Measurements from ENCODE around the gene PPHLN1.

Gene PPHLN1

DNA sequence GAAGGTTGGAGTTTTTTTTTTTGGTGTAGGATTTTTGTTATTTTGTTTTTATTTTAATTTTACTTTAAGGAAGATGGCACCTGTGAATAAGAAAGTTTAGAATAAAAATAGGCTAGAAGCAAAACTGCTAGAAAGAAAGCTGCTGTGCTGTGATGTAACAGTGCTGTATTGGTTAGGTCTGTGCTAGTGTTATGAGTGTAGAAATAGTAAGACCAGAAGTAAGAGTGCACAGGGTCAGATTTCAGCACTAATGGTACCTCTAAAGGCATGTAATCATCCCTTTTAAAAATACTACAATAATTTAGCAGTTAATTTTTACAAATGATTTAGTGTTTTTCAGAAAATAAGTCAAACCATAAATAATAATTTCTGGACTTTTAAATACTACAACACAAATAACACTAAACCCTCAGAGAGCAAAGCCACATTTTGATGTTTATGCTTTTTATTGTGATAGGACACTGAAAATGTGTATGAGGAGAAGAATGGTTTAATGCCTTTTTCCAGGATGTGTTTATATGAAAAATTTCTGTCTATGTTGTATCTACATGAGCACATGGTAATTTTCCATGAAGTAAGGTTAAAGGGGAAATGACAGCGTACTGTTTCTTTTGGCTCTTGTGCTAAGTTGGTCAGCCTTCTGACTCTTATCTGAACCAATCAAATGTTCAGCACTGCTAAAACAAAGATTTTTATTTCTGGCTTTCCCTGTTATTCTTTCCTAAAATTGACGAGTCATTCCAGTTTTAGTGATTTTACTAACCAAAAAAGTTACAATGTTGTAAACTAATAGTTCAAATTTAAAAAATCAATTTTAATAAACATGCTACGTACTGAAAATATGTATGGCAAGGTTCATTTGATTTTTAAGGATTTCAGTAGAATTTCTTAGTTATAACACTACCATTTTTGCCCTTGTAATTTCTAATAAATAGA is 96.1 kb downstream of the PPHLN1 start:
- no peaks in the 10 kb centered on the region for H3K36me3 ChIP-seq (ENCODE audit: insufficient read depth, low read length)

DNA sequence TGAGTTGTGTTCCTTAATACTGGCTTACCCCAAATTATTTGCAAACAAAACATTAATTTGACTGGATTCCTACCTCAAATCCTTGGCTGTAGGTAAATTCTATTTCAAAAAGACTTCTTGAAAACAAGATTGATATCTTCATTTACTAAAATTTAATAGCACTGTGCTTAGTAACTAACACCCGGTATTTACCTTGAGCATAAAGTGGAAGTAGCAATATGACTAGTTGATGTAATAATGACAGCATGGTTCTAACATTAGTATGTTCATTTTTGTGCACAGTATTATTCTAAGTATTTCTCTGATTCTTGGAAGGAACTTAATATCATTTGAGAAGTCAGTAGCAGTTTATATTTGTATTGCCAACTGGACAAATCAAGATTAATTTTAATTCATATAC is 96.8 kb downstream of the PPHLN1 start:
- Histone ChIP-seq H3K9me3 (ENCODE audit: low read length) (no peaks in the 10 kb centered on the region), H3K27ac (ENCODE audit: low read depth, low read length) (no peak overlapping the region), H3K27me3 (ENCODE audit: control insufficient read depth in 1 of 2, insufficient read depth in 2 of 2, low read length in 2 of 2) (no peaks in the 10 kb centered on the region), H3K36me3 (ENCODE audit: insufficient read depth, low read length) (no peaks in the 10 kb centered on the region), H3K4me3 (ENCODE audit: low read depth in 1 of 2, low read length in 2 of 2) (no peak overlapping the region), H3K4me1 (ENCODE audit: insufficient read depth, low read length) (no peaks in the 10 kb centered on the region), H3K9ac (ENCODE audit: low read length) (no peak overlapping the region)

More for the DNA sequence above, 96.1 kb downstream of the PPHLN1 start:
- no peak overlapping the region for H3K4me3 ChIP-seq (ENCODE audit: low read depth in 1 of 2, low read length in 2 of 2)
- no peaks in the 10 kb centered on the region for H3K9me3 ChIP-seq (ENCODE audit: low read length)
- no peaks in the 10 kb centered on the region for H3K4me1 ChIP-seq (ENCODE audit: insufficient read depth, low read length)
- H3K9ac ChIP-seq (ENCODE audit: low read length), result no peak overlapping the region
- H3K27ac ChIP-seq (ENCODE audit: low read depth, low read length), result no peak overlapping the region
- H3K27me3 ChIP-seq (ENCODE audit: control insufficient read depth in 1 of 2, insufficient read depth in 2 of 2, low read length in 2 of 2), result no peaks in the 10 kb centered on the region

- no peak overlapping the region for H3K27ac ChIP-seq (ENCODE audit: low read depth, low read length)
- H3K27me3 ChIP-seq (ENCODE audit: control insufficient read depth in 1 of 2, insufficient read depth in 2 of 2, low read length in 2 of 2), result no peaks in the 10 kb centered on the region
- no peak overlapping the region for H3K9ac ChIP-seq (ENCODE audit: low read length)
- no peaks in the 10 kb centered on the region for H3K9me3 ChIP-seq (ENCODE audit: low read length)
- H3K4me3 ChIP-seq (ENCODE audit: low read depth in 1 of 2, low read length in 2 of 2), result no peak overlapping the region
- no peaks in the 10 kb centered on the region for H3K4me1 ChIP-seq (ENCODE audit: insufficient read depth, low read length)
- peaks cover 4% of the 10 kb centered on the region for H3K36me3 ChIP-seq (ENCODE audit: insufficient read depth, low read length)
These were observed 100.8 kb downstream of the PPHLN1 start for GRCh38 chr12:42426746-42427145.

- Histone ChIP-seq H3K4me3 (ENCODE audit: low read depth in 1 of 2, low read length in 2 of 2) (no peak overlapping the region), H3K9me3 (ENCODE audit: low read length) (no peaks in the 10 kb centered on the region), H3K4me1 (ENCODE audit: insufficient read depth, low read length) (no peaks in the 10 kb centered on the region), H3K9ac (ENCODE audit: low read length) (no peak overlapping the region), H3K36me3 (ENCODE audit: insufficient read depth, low read length) (peaks cover 4% of the 10 kb centered on the region), H3K27me3 (ENCODE audit: control insufficient read depth in 1 of 2, insufficient read depth in 2 of 2, low read length in 2 of 2) (no peaks in the 10 kb centered on the region), H3K27ac (ENCODE audit: low read depth, low read length) (no peak overlapping the region)
These were observed 102.9 kb downstream of the PPHLN1 start for GRCh38 chr12:42428850-42429249.

GRCh38 chr12:42432517-42433140 is 106.7 kb downstream of the PPHLN1 start:
- no peak overlapping the region for H3K4me3 ChIP-seq (ENCODE audit: low read depth in 1 of 2, low read length in 2 of 2)
- H3K4me1 ChIP-seq (ENCODE audit: insufficient read depth, low read length), result no peaks in the 10 kb centered on the region
- no peaks in the 10 kb centered on the region for H3K27me3 ChIP-seq (ENCODE audit: control insufficient read depth in 1 of 2, insufficient read depth in 2 of 2, low read length in 2 of 2)
- no peak overlapping the region for H3K27ac ChIP-seq (ENCODE audit: low read depth, low read length)
- no peak overlapping the region for H3K9ac ChIP-seq (ENCODE audit: low read length)
- no peaks in the 10 kb centered on the region for H3K9me3 ChIP-seq (ENCODE audit: low read length)
- H3K36me3 ChIP-seq (ENCODE audit: insufficient read depth, low read length), result peaks cover 4% of the 10 kb centered on the region

GRCh38 chr12:42440608-42441007 is 114.6 kb downstream of the PPHLN1 start:
- Histone ChIP-seq H3K27me3 (ENCODE audit: control insufficient read depth in 1 of 2, insufficient read depth in 2 of 2, low read length in 2 of 2) (no peaks in the 10 kb centered on the region), H3K9me3 (ENCODE audit: low read length) (no peaks in the 10 kb centered on the region), H3K4me1 (ENCODE audit: insufficient read depth, low read length) (no peaks in the 10 kb centered on the region), H3K36me3 (ENCODE audit: insufficient read depth, low read length) (peaks cover 17% of the 10 kb centered on the region), H3K4me3 (ENCODE audit: low read depth in 1 of 2, low read length in 2 of 2) (no peak overlapping the region), H3K27ac (ENCODE audit: low read depth, low read length) (no peak overlapping the region), H3K9ac (ENCODE audit: low read length) (no peak overlapping the region)

- Histone ChIP-seq H3K4me1 (ENCODE audit: insufficient read depth, low read length) (no peaks in the 10 kb centered on the region), H3K9ac (ENCODE audit: low read length) (no peak overlapping the region), H3K9me3 (ENCODE audit: low read length) (no peaks in the 10 kb centered on the region), H3K27ac (ENCODE audit: low read depth, low read length) (no peak overlapping the region), H3K36me3 (ENCODE audit: insufficient read depth, low read length) (peaks cover 17% of the 10 kb centered on the region), H3K27me3 (ENCODE audit: control insufficient read depth in 1 of 2, insufficient read depth in 2 of 2, low read length in 2 of 2) (no peaks in the 10 kb centered on the region), H3K4me3 (ENCODE audit: low read depth in 1 of 2, low read length in 2 of 2) (no peak overlapping the region)
These were observed 116.4 kb downstream of the PPHLN1 start for GRCh38 chr12:42442311-42442759.

DNA sequence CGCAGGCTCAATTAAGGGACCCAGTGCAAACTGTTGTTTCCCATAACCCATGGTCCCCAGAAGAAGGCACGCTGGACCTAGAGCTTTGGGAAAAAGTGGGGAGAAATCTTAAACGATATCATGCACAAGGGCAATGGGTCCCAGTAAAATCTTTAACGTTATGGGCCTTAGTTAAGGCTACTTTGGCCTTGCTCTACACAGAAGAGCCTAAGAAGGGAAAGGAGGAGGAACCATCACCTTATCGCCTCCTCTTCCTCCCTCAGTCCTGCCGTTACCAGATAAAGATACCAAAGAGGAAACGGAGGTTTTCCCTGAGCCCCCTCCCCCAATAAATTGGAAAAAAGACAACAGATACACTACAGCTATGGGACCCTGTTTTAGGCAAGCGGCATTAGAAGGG is 116.9 kb downstream of the PPHLN1 start:
- Histone ChIP-seq H3K4me1 (ENCODE audit: insufficient read depth, low read length) (no peaks in the 10 kb centered on the region), H3K27ac (ENCODE audit: low read depth, low read length) (no peak overlapping the region), H3K4me3 (ENCODE audit: low read depth in 1 of 2, low read length in 2 of 2) (no peak overlapping the region), H3K9ac (ENCODE audit: low read length) (no peak overlapping the region), H3K27me3 (ENCODE audit: control insufficient read depth in 1 of 2, insufficient read depth in 2 of 2, low read length in 2 of 2) (no peaks in the 10 kb centered on the region), H3K9me3 (ENCODE audit: low read length) (no peaks in the 10 kb centered on the region), H3K36me3 (ENCODE audit: insufficient read depth, low read length) (peaks cover 17% of the 10 kb centered on the region)

DNA sequence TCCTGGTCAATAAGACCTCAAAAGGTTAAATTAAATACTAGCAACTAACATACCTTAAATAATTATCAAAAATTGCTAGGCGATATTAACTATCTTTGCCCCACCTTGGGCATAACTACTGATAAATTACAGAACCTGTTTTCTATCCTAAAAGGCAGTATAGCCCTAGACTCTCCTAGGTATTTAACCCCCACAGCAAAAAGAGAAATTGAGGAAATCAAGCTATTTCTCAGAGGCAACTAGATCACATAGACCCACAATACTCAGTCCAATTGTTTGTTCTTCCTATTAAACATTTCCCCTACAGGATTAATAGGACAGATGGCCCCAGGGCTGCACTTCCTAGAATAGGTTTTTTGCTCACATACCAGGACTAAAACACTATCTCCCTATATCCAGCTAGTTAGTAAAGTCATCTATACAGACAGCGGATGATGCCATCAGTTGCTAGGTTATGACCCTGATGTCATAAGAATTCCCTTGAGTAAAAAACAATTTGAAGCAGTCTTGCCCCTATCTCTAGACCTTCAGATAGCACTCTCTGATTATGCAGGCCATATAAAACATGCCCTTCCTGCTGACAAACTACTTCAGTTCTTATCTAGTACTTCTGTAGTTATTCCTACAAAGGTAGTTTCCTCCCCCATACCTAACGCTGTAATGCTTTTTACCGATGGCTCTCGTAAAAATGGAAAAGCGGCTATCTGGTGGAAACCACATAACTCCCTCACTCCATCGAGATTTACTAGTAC is 118.4 kb downstream of the PPHLN1 start:
- Histone ChIP-seq H3K27me3 (ENCODE audit: control insufficient read depth in 1 of 2, insufficient read depth in 2 of 2, low read length in 2 of 2) (no peaks in the 10 kb centered on the region), H3K27ac (ENCODE audit: low read depth, low read length) (no peak overlapping the region)

GRCh38 chr12:42445891-42446290 is 119.9 kb downstream of the PPHLN1 start:
- no peak overlapping the region for H3K4me3 ChIP-seq (ENCODE audit: low read depth in 1 of 2, low read length in 2 of 2)
- no peaks in the 10 kb centered on the region for H3K9me3 ChIP-seq (ENCODE audit: low read length)
- no peak overlapping the region for H3K27ac ChIP-seq (ENCODE audit: low read depth, low read length)
- H3K27me3 ChIP-seq (ENCODE audit: control insufficient read depth in 1 of 2, insufficient read depth in 2 of 2, low read length in 2 of 2), result no peaks in the 10 kb centered on the region
- H3K9ac ChIP-seq (ENCODE audit: low read length), result no peak overlapping the region
- peaks cover 17% of the 10 kb centered on the region for H3K36me3 ChIP-seq (ENCODE audit: insufficient read depth, low read length)
- H3K4me1 ChIP-seq (ENCODE audit: insufficient read depth, low read length), result no peaks in the 10 kb centered on the region

More for the DNA sequence above, 118.4 kb downstream of the PPHLN1 start:
- Histone ChIP-seq H3K9me3 (ENCODE audit: low read length) (no peaks in the 10 kb centered on the region), H3K36me3 (ENCODE audit: insufficient read depth, low read length) (peaks cover 17% of the 10 kb centered on the region), H3K9ac (ENCODE audit: low read length) (no peak overlapping the region), H3K4me3 (ENCODE audit: low read depth in 1 of 2, low read length in 2 of 2) (no peak overlapping the region), H3K4me1 (ENCODE audit: insufficient read depth, low read length) (no peaks in the 10 kb centered on the region)

DNA sequence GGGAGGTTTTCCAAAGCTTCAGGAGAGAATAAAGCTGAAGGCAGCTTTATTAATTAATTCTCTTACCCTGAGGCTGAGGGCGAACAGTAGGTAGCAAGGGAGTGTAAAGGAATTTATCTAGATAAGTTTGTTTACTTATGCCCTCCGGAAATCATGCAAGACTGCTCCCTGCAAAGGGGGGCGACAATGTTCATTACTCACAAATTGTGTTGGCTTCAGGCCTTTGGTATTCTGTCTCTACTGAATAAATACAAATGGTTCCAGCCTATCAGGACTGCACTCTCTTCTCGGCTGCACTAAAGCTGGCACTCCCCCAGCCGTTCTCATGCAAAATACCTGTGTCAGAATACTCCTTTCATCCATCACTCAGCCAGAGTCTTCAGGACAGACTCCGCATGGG is 120.8 kb downstream of the PPHLN1 start:
- peaks cover 13% of the 10 kb centered on the region for H3K36me3 ChIP-seq (ENCODE audit: insufficient read depth, low read length)
- no peak overlapping the region for H3K4me3 ChIP-seq (ENCODE audit: low read depth in 1 of 2, low read length in 2 of 2)
- no peaks in the 10 kb centered on the region for H3K27me3 ChIP-seq (ENCODE audit: control insufficient read depth in 1 of 2, insufficient read depth in 2 of 2, low read length in 2 of 2)
- no peak overlapping the region for H3K9ac ChIP-seq (ENCODE audit: low read length)
- H3K27ac ChIP-seq (ENCODE audit: low read depth, low read length), result no peak overlapping the region
- H3K4me1 ChIP-seq (ENCODE audit: insufficient read depth, low read length), result no peaks in the 10 kb centered on the region
- H3K9me3 ChIP-seq (ENCODE audit: low read length), result no peaks in the 10 kb centered on the region

Measured in muscle layer of colon (tissue), 2 donors.